ENCODE data around the gene DIS3L2. TPM values are rescaled to one million over a fixed set of nuclear protein-coding genes. Genes with fewer than 3 reads are reported as not detected.

Gene DIS3L2
- total RNA-seq, 1 experiment from 2014 or later, result 28.5 TPM

DNA sequence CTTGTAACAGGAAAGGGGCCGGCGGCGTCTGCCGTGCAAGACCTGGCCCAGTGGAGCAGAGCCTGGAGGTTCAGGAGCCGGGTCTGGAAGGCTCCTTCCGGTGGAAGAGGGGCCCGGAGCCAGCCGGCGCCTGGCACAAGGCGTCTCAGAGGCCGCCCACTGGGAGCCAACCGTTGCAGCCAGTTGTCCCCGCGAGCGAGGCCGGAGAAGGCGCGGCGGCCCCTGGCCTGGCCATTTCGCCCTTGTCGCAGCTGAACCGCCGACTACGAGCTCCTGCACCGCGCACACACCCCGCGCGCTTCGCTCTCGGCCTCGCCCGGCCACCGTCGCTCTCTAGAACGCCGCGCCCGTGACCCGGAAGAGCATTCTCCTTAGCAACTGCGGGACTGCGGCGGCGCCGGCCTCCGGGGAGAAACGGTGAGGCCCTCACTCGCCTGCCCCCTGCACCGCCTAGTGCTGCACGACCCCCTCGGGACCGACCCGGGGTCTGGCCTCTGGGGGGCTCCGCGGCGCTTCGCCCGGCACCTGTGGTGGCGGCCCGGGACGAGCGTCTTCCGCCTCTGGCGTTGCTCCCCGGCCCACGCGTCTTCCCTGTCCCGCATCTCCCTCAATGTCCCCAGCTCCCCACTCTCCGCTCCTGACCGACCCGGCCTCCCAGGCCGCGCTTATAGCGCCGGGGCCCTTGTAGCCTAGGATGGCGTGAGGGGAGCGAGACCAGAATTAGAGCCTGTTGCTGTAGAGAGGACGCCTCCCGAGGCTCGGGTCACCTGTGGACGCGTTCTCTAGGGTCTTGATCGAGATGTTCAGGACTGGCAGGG, at the start of gene DIS3L2 (continued):
- TF ChIP-seq, protein P1, sequence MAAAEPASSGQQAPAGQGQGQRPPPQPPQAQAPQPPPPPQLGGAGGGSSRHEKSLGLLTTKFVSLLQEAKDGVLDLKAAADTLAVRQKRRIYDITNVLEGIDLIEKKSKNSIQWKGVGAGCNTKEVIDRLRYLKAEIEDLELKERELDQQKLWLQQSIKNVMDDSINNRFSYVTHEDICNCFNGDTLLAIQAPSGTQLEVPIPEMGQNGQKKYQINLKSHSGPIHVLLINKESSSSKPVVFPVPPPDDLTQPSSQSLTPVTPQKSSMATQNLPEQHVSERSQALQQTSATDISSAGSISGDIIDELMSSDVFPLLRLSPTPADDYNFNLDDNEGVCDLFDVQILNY (CRISPR knock-in tag; IDR thresholded peaks at IDR 0.05), result no peak
- TF ChIP-seq RELA (CRISPR knock-in tag; IDR thresholded peaks at IDR 0.05; ENCODE audit: borderline replicate concordance), result no peak
- TF ChIP-seq ZNF416 (CRISPR knock-in tag; IDR thresholded peaks at IDR 0.05), result no peak
- TF ChIP-seq, protein P2, sequence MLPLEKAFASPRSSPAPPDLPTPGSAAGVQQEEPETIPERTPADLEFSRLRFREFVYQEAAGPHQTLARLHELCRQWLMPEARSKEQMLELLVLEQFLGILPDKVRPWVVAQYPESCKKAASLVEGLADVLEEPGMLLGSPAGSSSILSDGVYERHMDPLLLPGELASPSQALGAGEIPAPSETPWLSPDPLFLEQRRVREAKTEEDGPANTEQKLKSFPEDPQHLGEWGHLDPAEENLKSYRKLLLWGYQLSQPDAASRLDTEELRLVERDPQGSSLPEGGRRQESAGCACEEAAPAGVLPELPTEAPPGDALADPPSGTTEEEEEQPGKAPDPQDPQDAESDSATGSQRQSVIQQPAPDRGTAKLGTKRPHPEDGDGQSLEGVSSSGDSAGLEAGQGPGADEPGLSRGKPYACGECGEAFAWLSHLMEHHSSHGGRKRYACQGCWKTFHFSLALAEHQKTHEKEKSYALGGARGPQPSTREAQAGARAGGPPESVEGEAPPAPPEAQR (CRISPR knock-in tag; IDR thresholded peaks at IDR 0.05), result no peak
- TF ChIP-seq, protein P3, sequence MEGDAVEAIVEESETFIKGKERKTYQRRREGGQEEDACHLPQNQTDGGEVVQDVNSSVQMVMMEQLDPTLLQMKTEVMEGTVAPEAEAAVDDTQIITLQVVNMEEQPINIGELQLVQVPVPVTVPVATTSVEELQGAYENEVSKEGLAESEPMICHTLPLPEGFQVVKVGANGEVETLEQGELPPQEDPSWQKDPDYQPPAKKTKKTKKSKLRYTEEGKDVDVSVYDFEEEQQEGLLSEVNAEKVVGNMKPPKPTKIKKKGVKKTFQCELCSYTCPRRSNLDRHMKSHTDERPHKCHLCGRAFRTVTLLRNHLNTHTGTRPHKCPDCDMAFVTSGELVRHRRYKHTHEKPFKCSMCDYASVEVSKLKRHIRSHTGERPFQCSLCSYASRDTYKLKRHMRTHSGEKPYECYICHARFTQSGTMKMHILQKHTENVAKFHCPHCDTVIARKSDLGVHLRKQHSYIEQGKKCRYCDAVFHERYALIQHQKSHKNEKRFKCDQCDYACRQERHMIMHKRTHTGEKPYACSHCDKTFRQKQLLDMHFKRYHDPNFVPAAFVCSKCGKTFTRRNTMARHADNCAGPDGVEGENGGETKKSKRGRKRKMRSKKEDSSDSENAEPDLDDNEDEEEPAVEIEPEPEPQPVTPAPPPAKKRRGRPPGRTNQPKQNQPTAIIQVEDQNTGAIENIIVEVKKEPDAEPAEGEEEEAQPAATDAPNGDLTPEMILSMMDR (IDR thresholded peaks at IDR 0.05), result no peak
- TF ChIP-seq PRRX2 (CRISPR knock-in tag; IDR thresholded peaks at IDR 0.05), result no peak
- TF ChIP-seq MYBL2 (CRISPR knock-in tag; IDR thresholded peaks at IDR 0.05), result peak; percentile 81; the same call in 1 of the 2 replicates
- no peak for TF ChIP-seq MXD4 (CRISPR knock-in tag; IDR thresholded peaks at IDR 0.05; ENCODE audit: borderline replicate concordance)
- TF ChIP-seq JUN (CRISPR knock-in tag; IDR thresholded peaks at IDR 0.05), result 0 out of 2 replicates have a peak, but pooled peaks have one; percentile 36
- peak; percentile 91 for TF ChIP-seq FOXP1 (CRISPR knock-in tag; IDR thresholded peaks at IDR 0.05; ENCODE audit: borderline replicate concordance)
- peak; percentile 59; the same call in 1 of the 2 replicates for TF ChIP-seq ZBTB43 (CRISPR knock-in tag; IDR thresholded peaks at IDR 0.05)
- TF ChIP-seq SP1 (CRISPR knock-in tag; conservative IDR thresholded peaks at IDR 0.05), result peak; percentile 78
- TF ChIP-seq, protein P4, sequence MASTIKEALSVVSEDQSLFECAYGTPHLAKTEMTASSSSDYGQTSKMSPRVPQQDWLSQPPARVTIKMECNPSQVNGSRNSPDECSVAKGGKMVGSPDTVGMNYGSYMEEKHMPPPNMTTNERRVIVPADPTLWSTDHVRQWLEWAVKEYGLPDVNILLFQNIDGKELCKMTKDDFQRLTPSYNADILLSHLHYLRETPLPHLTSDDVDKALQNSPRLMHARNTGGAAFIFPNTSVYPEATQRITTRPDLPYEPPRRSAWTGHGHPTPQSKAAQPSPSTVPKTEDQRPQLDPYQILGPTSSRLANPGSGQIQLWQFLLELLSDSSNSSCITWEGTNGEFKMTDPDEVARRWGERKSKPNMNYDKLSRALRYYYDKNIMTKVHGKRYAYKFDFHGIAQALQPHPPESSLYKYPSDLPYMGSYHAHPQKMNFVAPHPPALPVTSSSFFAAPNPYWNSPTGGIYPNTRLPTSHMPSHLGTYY (CRISPR knock-in tag; IDR thresholded peaks at IDR 0.05), result no peak
- TF ChIP-seq CREB1 (CRISPR knock-in tag; IDR thresholded peaks at IDR 0.05), result no peak
- no peak for TF ChIP-seq SMAD3 (CRISPR knock-in tag; IDR thresholded peaks at IDR 0.05; ENCODE audit: borderline replicate concordance)
- no peak for TF ChIP-seq JAZF1 (CRISPR knock-in tag; IDR thresholded peaks at IDR 0.05)
- TF ChIP-seq ZNF263 (CRISPR knock-in tag; IDR thresholded peaks at IDR 0.05; ENCODE audit: low read depth), result no peak
- TF ChIP-seq ZNF219 (CRISPR knock-in tag; IDR thresholded peaks at IDR 0.05; ENCODE audit: borderline replicate concordance), result no peak
- no peak for TF ChIP-seq NFATC4 (CRISPR knock-in tag; IDR thresholded peaks at IDR 0.05)
- TF ChIP-seq ZNF232 (CRISPR knock-in tag; IDR thresholded peaks at IDR 0.05), result 0 out of 2 replicates have a peak, but pooled peaks have one; percentile 18

All from WTC11 (cell line).